Central memory CD8-positive, alpha-beta T cell (primary cell): ENCODE measurements around the gene CLDN5.
A peak's percentile ranks its signal among the peaks of the same experiment; 100 is the strongest.

Experiments used
- ATAC-seq: fragments of 150-1000 bp; cut with Tn5 transposase; replicated peaks from 2 replicates; pipeline ENCODE4 v1.10.0; 2022; ENCODE audit warnings: mild to moderate bottlenecking, moderate FRiP score, moderate number of reproducible peaks; ENCODE audit not compliant: poor library complexity, severe bottlenecking; ENCODE audit errors: extremely low read depth
- DNase-seq, 2 donors: peaks; one replicate each; pipeline ENCODE4 v3.0.0; 2021; ENCODE audit warnings: low spot score in 2 of 2
- H3K27ac Mint-ChIP-seq: one replicate; pipeline ENCODE4 v1.8.0; 2022; ENCODE audit warnings: low read depth, mild to moderate bottlenecking, moderate library complexity, mixed read lengths
- H3K27me3 Mint-ChIP-seq: one replicate; pipeline ENCODE4 v1.8.0; 2022; ENCODE audit warnings: mixed read lengths
- H3K36me3 Mint-ChIP-seq: one replicate; pipeline ENCODE4 v1.8.0; 2022; ENCODE audit warnings: mild to moderate bottlenecking, moderate library complexity, mixed read lengths; ENCODE audit not compliant: insufficient read depth
- H3K4me1 Mint-ChIP-seq: one replicate; pipeline ENCODE4 v1.8.0; 2022; ENCODE audit warnings: mixed read lengths
- H3K4me3 Mint-ChIP-seq: one replicate; pipeline ENCODE4 v1.8.0; 2022; ENCODE audit warnings: mild to moderate bottlenecking, moderate library complexity, mixed read lengths
- H3K9me3 Mint-ChIP-seq: one replicate; pipeline ENCODE4 v1.8.0; 2022; ENCODE audit warnings: mixed read lengths

The CLDN5 gene

DNA sequence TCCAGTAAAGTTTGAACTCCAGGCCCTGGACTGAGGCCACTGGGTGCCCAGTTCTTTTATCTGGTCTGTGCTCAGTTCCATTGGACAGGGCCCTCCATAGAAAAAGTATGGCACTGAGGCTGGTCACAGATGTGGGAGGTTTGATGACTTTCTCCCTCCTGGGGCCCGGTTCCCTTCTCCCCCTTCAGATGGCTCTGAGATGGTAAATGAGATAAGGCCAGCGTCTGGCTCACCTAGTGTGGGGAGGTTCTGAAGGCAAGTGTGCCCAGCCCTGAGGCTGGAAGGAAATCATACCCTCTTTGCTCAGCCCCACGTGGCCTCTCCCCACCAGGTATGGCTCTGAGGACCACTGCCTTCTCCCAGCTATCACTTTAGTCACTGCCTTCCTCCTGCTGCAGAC lies 1.5 kb upstream of the CLDN5 start:
- Mint-ChIP-seq H3K4me1 (peaks cover 6% of the 10 kb centered on the region), H3K27me3 (peaks cover 45% of the 10 kb centered on the region), H3K9me3 (no peaks in the 10 kb centered on the region), H3K4me3 (peak overlapping the region; percentile 23), H3K36me3 (no peaks in the 10 kb centered on the region), H3K27ac (no peak overlapping the region)
- DNase-seq (no peak), ATAC-seq (no peak)

GRCh38 chr22:19525116-19525660 lies 978 bp upstream of the CLDN5 start:
- H3K27me3 Mint-ChIP-seq = peaks cover 40% of the 10 kb centered on the region
- no peaks in the 10 kb centered on the region for H3K9me3 Mint-ChIP-seq
- ATAC-seq = no peak
- peaks cover 6% of the 10 kb centered on the region for H3K4me1 Mint-ChIP-seq
- no peaks in the 10 kb centered on the region for H3K36me3 Mint-ChIP-seq
- DNase-seq = no peak
- no peak overlapping the region for H3K27ac Mint-ChIP-seq
- peak overlapping the region; percentile 23 for H3K4me3 Mint-ChIP-seq

DNA sequence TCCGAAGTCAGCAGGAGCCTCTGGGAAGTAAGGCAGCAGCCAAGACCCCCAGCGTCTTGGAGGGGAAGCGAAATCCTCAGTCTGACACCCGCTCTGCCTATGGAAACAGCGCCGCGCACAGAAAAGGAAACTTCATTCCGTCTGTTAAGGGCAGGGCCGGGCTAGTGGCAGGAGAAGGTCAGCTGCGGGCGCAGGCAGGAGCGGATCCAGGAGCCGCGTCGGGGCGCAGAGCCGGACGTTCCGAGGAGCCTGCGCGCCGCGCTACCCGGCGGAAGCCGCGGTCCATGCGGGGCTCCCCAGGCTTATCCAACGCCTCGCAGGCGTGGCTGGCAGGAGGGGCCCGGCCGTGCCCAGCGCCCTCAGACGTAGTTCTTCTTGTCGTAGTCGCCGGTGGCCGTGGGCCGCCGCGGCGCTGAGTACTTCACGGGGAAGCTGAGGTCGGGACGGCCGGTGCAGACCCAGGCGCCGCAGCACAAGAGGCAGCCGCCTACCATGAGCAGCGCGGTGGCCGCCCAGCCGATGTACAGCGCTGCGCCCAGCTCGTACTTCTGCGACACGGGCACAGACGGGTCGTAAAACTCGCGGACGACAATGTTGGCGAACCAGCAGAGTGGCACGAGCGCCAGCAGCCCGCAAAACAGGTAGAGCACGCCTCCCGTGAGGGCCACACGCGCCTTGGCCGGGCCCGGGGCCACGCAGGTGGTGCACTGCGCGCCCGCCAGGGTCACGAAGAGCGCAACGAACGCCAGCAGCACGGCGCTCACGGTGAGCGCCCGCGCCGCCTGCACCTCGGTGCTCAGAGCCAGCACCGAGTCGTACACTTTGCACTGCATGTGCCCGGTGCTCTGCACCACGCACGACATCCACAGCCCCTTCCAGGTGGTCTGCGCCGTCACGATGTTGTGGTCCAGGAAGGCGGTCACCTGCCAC lies 705 bp downstream of the CLDN5 start:
- H3K4me1 Mint-ChIP-seq = peaks cover 6% of the 10 kb centered on the region
- no peaks in the 10 kb centered on the region for H3K9me3 Mint-ChIP-seq
- DNase-seq = no peak
- peaks cover 40% of the 10 kb centered on the region for H3K27me3 Mint-ChIP-seq
- no peak overlapping the region for H3K27ac Mint-ChIP-seq
- no peak for ATAC-seq
- no peaks in the 10 kb centered on the region for H3K36me3 Mint-ChIP-seq
- H3K4me3 Mint-ChIP-seq = peak overlapping the region; percentile 16

- Mint-ChIP-seq H3K4me3 (peak overlapping the region; percentile 16), H3K27me3 (peaks cover 40% of the 10 kb centered on the region), H3K4me1 (peaks cover 6% of the 10 kb centered on the region), H3K27ac (no peak overlapping the region), H3K36me3 (no peaks in the 10 kb centered on the region), H3K9me3 (no peaks in the 10 kb centered on the region)
- no peak for ATAC-seq
- DNase-seq = no peak
These were observed 1.4 kb downstream of the CLDN5 start for GRCh38 chr22:19522881-19523239.

DNA sequence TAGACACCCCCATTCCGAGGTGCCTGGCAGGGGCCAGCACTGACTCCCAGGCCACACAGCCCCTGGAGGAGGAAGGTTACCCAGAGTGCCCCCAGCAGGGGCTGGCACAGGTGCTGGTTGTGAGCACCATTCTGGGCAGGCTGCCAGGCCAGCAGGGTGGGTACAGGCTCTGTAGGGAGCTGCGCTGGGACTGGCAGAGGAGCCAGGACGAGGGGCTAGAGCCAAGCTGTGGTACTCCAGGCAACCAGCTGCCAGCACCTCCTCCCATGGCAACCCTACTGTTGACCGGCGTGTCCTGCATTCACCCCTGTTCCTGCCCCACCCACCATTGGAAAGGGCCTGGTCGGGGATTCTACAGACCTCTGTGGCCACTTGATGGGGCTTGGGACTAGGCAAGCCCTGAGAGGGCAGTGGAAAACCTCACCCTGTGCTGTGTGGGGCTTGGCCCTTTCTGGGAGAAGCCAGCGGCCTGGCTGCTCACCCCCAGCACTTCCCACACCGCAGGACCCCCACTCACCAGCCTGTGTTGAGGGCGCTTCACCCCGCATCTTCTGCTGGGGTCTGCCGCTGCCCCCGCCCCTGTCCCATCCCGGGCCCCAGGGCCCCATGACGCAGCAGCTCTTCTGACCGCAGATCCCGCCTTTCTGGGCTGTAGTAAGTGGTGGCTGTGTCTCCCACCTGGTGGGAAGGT lies 1.9 kb downstream of the CLDN5 start:
- H3K27me3 Mint-ChIP-seq = peaks cover 38% of the 10 kb centered on the region
- no peak for ATAC-seq
- no peak overlapping the region for H3K27ac Mint-ChIP-seq
- no peaks in the 10 kb centered on the region for H3K9me3 Mint-ChIP-seq
- H3K4me3 Mint-ChIP-seq = no peak overlapping the region
- no peaks in the 10 kb centered on the region for H3K36me3 Mint-ChIP-seq
- DNase-seq = no peak
- H3K4me1 Mint-ChIP-seq = peaks cover 6% of the 10 kb centered on the region

- ATAC-seq (no peak), DNase-seq (no peak)
- H3K36me3 Mint-ChIP-seq = no peaks in the 10 kb centered on the region
- H3K9me3 Mint-ChIP-seq = no peaks in the 10 kb centered on the region
- peaks cover 6% of the 10 kb centered on the region for H3K4me1 Mint-ChIP-seq
- H3K27me3 Mint-ChIP-seq = peaks cover 22% of the 10 kb centered on the region
- no peak overlapping the region for H3K4me3 Mint-ChIP-seq
- no peak overlapping the region for H3K27ac Mint-ChIP-seq
These were observed 3.5 kb downstream of the CLDN5 start for GRCh38 chr22:19520566-19521305.

DNA sequence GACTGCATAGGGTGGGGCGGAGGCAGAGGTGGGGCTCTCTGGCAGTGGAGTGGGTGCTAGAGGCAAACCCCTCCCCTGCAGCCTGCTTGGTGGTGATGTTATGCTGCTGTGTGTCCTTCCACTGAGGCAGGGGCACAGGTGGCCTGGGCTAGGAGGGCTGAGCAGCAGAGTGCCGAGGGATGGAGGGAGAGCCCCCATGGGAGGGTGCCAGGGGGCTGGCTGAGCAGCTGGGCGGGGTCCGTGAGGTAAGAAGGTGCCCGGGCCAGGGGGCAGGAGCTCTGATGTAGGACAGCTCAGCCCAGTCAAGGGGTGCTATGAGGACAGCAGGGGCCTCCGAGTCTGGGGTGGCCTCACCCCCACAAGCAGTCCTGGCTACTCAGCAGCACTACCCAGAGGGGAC lies 4.2 kb downstream of the CLDN5 start:
- DNase-seq (no peak), ATAC-seq (no peak)
- H3K36me3 Mint-ChIP-seq = no peaks in the 10 kb centered on the region
- no peaks in the 10 kb centered on the region for H3K9me3 Mint-ChIP-seq
- H3K27ac Mint-ChIP-seq = peak overlapping the region; percentile 8
- peaks cover 5% of the 10 kb centered on the region for H3K4me1 Mint-ChIP-seq
- H3K4me3 Mint-ChIP-seq = no peak overlapping the region
- H3K27me3 Mint-ChIP-seq = peaks cover 14% of the 10 kb centered on the region

GRCh38 chr22:19519041-19519926 lies 4.9 kb downstream of the CLDN5 start:
- DNase-seq (no peak), ATAC-seq (no peak)
- Mint-ChIP-seq H3K4me3 (no peak overlapping the region), H3K4me1 (no peaks in the 10 kb centered on the region), H3K36me3 (no peaks in the 10 kb centered on the region), H3K9me3 (no peaks in the 10 kb centered on the region), H3K27me3 (peaks cover 8% of the 10 kb centered on the region), H3K27ac (peak overlapping the region; percentile 8)

- H3K4me3 Mint-ChIP-seq = no peak overlapping the region
- H3K27me3 Mint-ChIP-seq = peaks cover 8% of the 10 kb centered on the region
- ATAC-seq (no peak), DNase-seq (no peak)
- no peaks in the 10 kb centered on the region for H3K36me3 Mint-ChIP-seq
- H3K27ac Mint-ChIP-seq = no peak overlapping the region
- no peaks in the 10 kb centered on the region for H3K9me3 Mint-ChIP-seq
- H3K4me1 Mint-ChIP-seq = no peaks in the 10 kb centered on the region
These were observed 5.6 kb downstream of the CLDN5 start for GRCh38 chr22:19518635-19519034.

DNA sequence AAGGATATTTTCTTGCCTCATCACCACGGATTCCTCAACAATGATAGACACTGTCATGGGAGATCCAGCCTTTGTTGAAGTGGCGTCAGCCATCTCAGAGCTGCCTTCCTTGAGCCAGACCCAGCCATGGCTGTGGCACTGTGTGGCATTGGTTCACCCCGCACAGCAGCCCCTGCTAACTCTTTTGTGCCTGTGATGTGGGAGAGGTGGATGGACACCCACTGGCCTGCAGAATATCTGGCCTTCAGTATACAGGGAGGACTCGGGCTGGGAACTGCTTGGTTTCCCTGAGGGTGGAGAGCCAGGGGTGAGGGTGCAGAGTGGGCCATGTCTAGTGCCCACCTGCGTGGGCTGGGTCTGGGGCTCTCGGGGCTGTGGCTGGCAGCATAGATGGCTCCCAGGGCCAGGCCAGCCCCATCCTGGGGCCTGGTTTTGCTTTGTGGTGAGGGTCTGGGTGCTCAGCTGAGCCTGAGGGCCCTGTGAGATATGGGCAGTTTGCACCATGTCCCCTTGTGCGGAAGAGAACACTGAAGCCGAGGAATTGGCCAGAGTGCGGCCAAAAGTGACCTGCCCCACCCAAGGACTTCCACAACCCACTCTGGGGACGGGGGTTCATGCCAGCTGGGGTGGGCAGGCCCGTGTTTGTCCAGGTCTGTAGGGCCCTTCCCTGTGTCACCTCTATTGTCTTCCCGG lies 6.1 kb downstream of the CLDN5 start:
- peaks cover 5% of the 10 kb centered on the region for H3K27me3 Mint-ChIP-seq
- ATAC-seq (no peak), DNase-seq (no peak)
- no peaks in the 10 kb centered on the region for H3K36me3 Mint-ChIP-seq
- no peak overlapping the region for H3K27ac Mint-ChIP-seq
- H3K9me3 Mint-ChIP-seq = no peaks in the 10 kb centered on the region
- H3K4me1 Mint-ChIP-seq = no peaks in the 10 kb centered on the region
- H3K4me3 Mint-ChIP-seq = no peak overlapping the region

DNA sequence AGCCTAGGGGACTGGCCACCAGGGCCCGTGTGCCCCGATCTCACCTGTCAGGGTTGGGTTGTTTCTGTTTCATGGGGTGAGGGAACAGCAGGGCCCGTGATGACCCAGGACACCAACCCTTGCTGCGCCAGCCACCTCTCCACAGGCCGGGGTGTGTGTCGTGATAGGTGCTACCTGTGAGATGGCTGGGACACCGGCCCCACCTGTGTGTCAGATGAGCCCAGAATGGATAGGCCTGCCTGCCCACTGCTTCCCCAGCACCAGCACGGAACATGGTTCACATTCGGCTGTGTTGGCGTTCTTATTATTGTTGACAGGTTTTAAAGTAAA lies 7.1 kb downstream of the CLDN5 start:
- Mint-ChIP-seq H3K4me1 (no peaks in the 10 kb centered on the region), H3K27me3 (no peaks in the 10 kb centered on the region), H3K36me3 (no peaks in the 10 kb centered on the region), H3K27ac (no peak overlapping the region), H3K9me3 (no peaks in the 10 kb centered on the region), H3K4me3 (no peak overlapping the region)
- DNase-seq (no peak), ATAC-seq (no peak)
